Measurements from ENCODE around the gene NCOR2. TPM values are rescaled to one million over a fixed set of nuclear protein-coding genes. Genes with fewer than 3 reads are reported as not detected.

Gene NCOR2
- total and polyA plus RNA-seq, 8 donors = 49.6 to 148 (median 98.6) TPM

DNA sequence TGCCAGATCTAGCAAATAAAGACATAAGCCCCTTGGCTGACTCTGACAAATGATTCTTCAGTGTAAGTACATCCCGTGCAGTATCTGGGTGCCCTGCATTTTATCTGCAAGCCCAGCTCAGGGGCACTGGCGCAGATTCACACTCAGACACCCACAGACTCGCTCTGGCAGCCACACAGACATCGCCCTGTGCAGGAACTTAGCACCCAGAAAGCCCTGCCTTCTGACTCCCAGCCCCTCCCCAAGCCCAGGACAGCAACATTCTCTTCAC lies 44.9 kb upstream of the NCOR2 start:
- Histone ChIP-seq H3K4me3 (no peak overlapping the region), H3K4me1 (peaks cover 7 to 18% (median 14%) of the 10 kb centered on the region in 3 donors), H3K36me3 (no peaks in the 10 kb centered on the region), H3K27ac (no peak overlapping the region), H3K27me3 (no peaks in the 10 kb centered on the region), H3K9me3 (no peaks in the 10 kb centered on the region)
- no peak for TF ChIP-seq CTCF (IDR thresholded peaks at IDR 0.05)
- 93 to 96% methylated on average over 4 of the region's 4 CpGs for WGBS, 2 donors
- intact Hi-C loops (cut with DNase I) = no loop called here
- ATAC-seq (no peak), DNase-seq (no peak), FAIRE-seq (no peak)

GRCh38 chr12:124611559-124612409 lies 44.4 kb upstream of the NCOR2 start:
- Histone ChIP-seq H3K4me3 (no peak overlapping the region), H3K4me1 (peaks cover 7 to 18% (median 14%) of the 10 kb centered on the region in 3 donors), H3K27me3 (no peaks in the 10 kb centered on the region), H3K27ac (no peak overlapping the region), H3K9me3 (no peaks in the 10 kb centered on the region), H3K36me3 (no peaks in the 10 kb centered on the region)
- intact Hi-C loops (cut with DNase I) = no loop called here
- no peak for DNase-seq
- FAIRE-seq = no peak
- ATAC-seq = no peak
- 89 to 91% methylated on average over 15 of the region's 15 CpGs for WGBS, 2 donors
- TF ChIP-seq CTCF (IDR thresholded peaks at IDR 0.05) = no peak

GRCh38 chr12:124610629-124611558 lies 43.5 kb upstream of the NCOR2 start:
- intact Hi-C loops (cut with DNase I) = no loop called here
- Histone ChIP-seq H3K36me3 (no peaks in the 10 kb centered on the region), H3K27ac (no peak overlapping the region), H3K4me3 (no peak overlapping the region), H3K27me3 (no peaks in the 10 kb centered on the region), H3K4me1 (peaks cover 7 to 18% (median 14%) of the 10 kb centered on the region in 3 donors), H3K9me3 (no peaks in the 10 kb centered on the region)
- 86% methylated on average over 23 of the region's 23 CpGs for WGBS, 2 donors
- FAIRE-seq = no peak
- DNase-seq = no peak
- ATAC-seq = no peak
- no peak for TF ChIP-seq CTCF (IDR thresholded peaks at IDR 0.05)

- no peak for TF ChIP-seq CTCF (IDR thresholded peaks at IDR 0.05)
- H3K9me3 ChIP-seq = no peaks in the 10 kb centered on the region
- H3K4me1 ChIP-seq = peaks cover 7 to 18% (median 14%) of the 10 kb centered on the region in 3 donors
- peak in 1 of 6 donors; percentile 52 for DNase-seq
- no peak for FAIRE-seq
- H3K27ac ChIP-seq = no peak overlapping the region
- WGBS, 2 donors = 88 to 91% methylated on average over 9 of the region's 9 CpGs
- no peak overlapping the region for H3K4me3 ChIP-seq
- intact Hi-C loops (cut with DNase I) = no loop called here
- no peaks in the 10 kb centered on the region for H3K36me3 ChIP-seq
- H3K27me3 ChIP-seq = no peaks in the 10 kb centered on the region
- ATAC-seq = no peak
Measured at GRCh38 chr12:124610021-124610612, 42.7 kb upstream of the NCOR2 start.

All from pancreas (tissue), 10 donors.